Heart right ventricle (tissue), 16 donors: Measurements from ENCODE around the gene BBIP1. TPM values are rescaled to one million over a fixed set of nuclear protein-coding genes. Genes with fewer than 3 reads are reported as not detected.

Experiments used
- ATAC-seq, 8 donors: fragments of 200-7000 bp; cut with Tn5 transposase; one replicate each; pipeline ENCODE4 v1.9.1; 2020; ENCODE audit warnings: mild to moderate bottlenecking in 8 of 8, moderate library complexity in 8 of 8, moderate number of reproducible peaks in 1 of 8
- DNase-seq, 2 donors: peaks; one replicate each; pipeline ENCODE4 v3.0.0-alpha.2; 2020
- H3K27ac ChIP-seq, 10 donors: fragments of 200-600 bp; sonication (generic) in 2 of 10; one replicate each; pipeline versions ENCODE4 v1.5.0 to v1.8.0; 2020 to 2022; ENCODE audit warnings: mild to moderate bottlenecking in 3 of 10
- H3K27me3 ChIP-seq, 7 donors: fragments of 200-600 bp; one replicate each; pipeline ENCODE4 v1.8.0; 2021 to 2022; ENCODE audit warnings: mild to moderate bottlenecking in 2 of 7
- H3K36me3 ChIP-seq, 9 donors: fragments of 200-600 bp; sonication (generic) in 1 of 9; one replicate each; pipeline versions ENCODE4 v1.5.0 to v1.8.0; 2020 to 2022; ENCODE audit warnings: mild to moderate bottlenecking in 2 of 9
- H3K4me1 ChIP-seq, 9 donors: fragments of 200-600 bp; sonication (generic) in 1 of 9; one replicate each; pipeline versions ENCODE4 v1.5.0 to v1.8.0; 2020 to 2022; ENCODE audit warnings: mild to moderate bottlenecking in 4 of 9
- H3K4me3 ChIP-seq, 10 donors: fragments of 200-600 bp; sonication (generic) in 2 of 10; one replicate each; pipeline versions ENCODE4 v1.5.0 to v1.8.0; 2020 to 2022; ENCODE audit warnings: mild to moderate bottlenecking in 7 of 10, moderate library complexity in 2 of 10
- H3K9me3 ChIP-seq, 11 donors: fragments of 200-600 bp in 10 of 11; sonication (generic) in 2 of 11; one replicate each; pipeline versions ENCODE4 v1.5.0 to v1.8.0; 2013 to 2022; ENCODE audit warnings: mild to moderate bottlenecking in 2 of 11, control low read depth in 1 of 11, moderate library complexity in 1 of 11
- WGBS, 2 donors: extraction: QIAGEN DNeasy Blood & Tissue Kit; methylation state at CpG; one replicate each; pipeline ENCODE4 v1.1.7; 2013; ENCODE audit warnings: inconsistent platforms in 1 of 2; 5-methylcytosine and 5-hydroxymethylcytosine counted together
- intact Hi-C, 10 donors: fragments of 100-400 bp; cut with DNase I; formaldehyde crosslinking; loops; one replicate each; pipeline versions ENCODE4 v1.11.1 to v1.14.2; 2022
- long read RNA-seq, 3 donors: library from polyadenylated mRNA; unstranded; transcript quantifications; one replicate each; pipeline ENCODE4 v2.0.0, GENCODE V29; 2020 to 2021
- polyA plus RNA-seq, 2 donors: library from polyadenylated mRNA; stranded (reverse); fragments of 200-250 nt; gene quantifications; one replicate each; pipeline ENCODE4 v1.2.3, GENCODE V29; 2013
- total RNA-seq, 10 donors: library from RNA; stranded (reverse); fragmentation: NEBNext Ultra II Directional in 3 of 10; extraction: Animal tissue kit (Norgen Biotek cat#: 25700) in 3 of 10; gene quantifications; one replicate each; pipeline versions ENCODE4 v1.2.1 to v1.2.4, GENCODE V29; 2021 to 2023
- TF ChIP-seq, protein P1 (sequence below), 9 donors: fragments of 200-600 bp; sonication (generic) in 2 of 9; IDR thresholded peaks; one replicate each; pipeline versions ENCODE4 v1.5.0 to v1.8.0; 2021 to 2022; ENCODE audit warnings: antibody characterized with exemption in 9 of 9, mild to moderate bottlenecking in 5 of 9, moderate library complexity in 1 of 9
- donor health status: Arrhythmogenic right ventricular cardiomyopathy.
- donor health status: ischemic (EF 13 %, LVEDD 7.1; RV severe dilation, severe dysfunction).
- donor health status: healthy with polysubstance abuse.
- donor health status: DM: no; HTN: yes; CAD: no.
- donor health status: DM: no; HTN: no; CAD: no.
- donor health status: ischemic (EF 25% LVEDD 6.9; RV normal size, moderate dysfunction).
- donor health status: ischemic (EF 25% LVEDD 5.7; RV mildly dilated, moderate dysfunction).
- donor health status: healthy.
- donor health status: DM: yes; HTN: yes; CAD: no.
- donor health status: Ischemic cardiomyopathy.
- donor health status: ischemic (EF 35%, LVEDD 5.7; RV mildly dilated, moderate dysfunction).
- donor health status: nonischemic (EF 11% LVEDD 7.7; RV severe dilation, severe dysfunction).
- donor health status: DM: yes; HTN: yes; CAD: no.
- donor health status: PGD.
- donor health status: ischemic (EF 29% LVEDD 5.4; RV normal size, mild dysfunction).
- donor health status: nonischemic (EF 23%, LVEDD 6.1; RV moderate dilation, normal function).

The BBIP1 gene, protein sequence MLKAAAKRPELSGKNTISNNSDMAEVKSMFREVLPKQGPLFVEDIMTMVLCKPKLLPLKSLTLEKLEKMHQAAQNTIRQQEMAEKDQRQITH
- total RNA-seq (10 to 100 TPM; 16.6 to 30.7 (median 23.8) TPM), polyA plus RNA-seq (10 to 100 TPM; 24.0 to 32.0 TPM)
- long read RNA-seq, donor 1, transcript BBIP1-207 (4 exons, 2,119 nt): major isoform, 7 of 9 reads
- long read RNA-seq, donor 1, partial matches to known transcripts: 0 of 9 reads
- long read RNA-seq, donor 1, other reads (novel, unspliced or antisense): 0 of 9 reads
- long read RNA-seq, donor 2, full-length matches to known transcripts: 11 of 15 reads
- long read RNA-seq, donor 2, partial matches to known transcripts: 3 of 15 reads
- long read RNA-seq, donor 2, other reads (novel, unspliced or antisense): 1 of 15 reads
- long read RNA-seq, donor 3, transcript BBIP1-207 (4 exons, 2,119 nt): major isoform, 5 of 12 reads
- long read RNA-seq, donor 3, partial matches to known transcripts: 0 of 12 reads
- long read RNA-seq, donor 3, other reads (novel, unspliced or antisense): 5 of 12 reads

DNA sequence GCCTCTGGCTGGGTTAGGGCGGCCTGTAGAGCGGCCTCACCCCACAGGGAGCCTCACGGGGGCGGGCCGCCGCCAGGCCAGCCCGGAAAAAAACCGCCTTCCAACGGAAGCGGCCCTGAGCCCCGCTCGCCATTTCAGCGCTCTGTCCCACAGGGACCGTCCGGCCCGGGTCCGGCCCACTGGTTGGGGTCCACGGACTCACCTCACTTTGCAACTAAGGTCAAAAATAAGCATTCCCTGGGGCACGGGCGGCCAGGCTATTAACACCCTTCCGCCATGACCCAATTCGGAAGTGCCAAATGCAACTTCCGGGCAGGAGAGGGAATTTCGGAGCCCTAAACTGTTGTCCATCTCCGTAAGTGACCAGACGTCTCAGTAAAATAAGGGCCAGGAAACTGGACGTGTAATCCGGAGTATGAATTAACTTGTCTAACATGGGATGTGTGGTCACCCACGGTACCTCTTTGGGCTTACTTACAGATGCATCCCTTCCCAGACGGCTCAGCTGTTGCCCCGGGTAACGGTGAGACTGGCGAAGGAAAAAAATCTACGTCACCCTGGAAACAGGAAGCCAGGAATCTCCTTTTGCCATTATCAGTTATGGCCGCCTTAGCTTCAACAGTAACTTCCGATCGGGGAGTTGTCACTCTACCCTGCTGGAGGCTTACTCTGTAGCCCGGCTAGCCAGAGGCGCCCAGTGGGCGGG is at the start of gene BBIP1:
TSS of gene BBIP1 (minus strand) at position 538 of the 706 bp plus-strand sequence. CDS start 1,023 bp downstream, outside the sequence.
- DNase-seq (no peak), ATAC-seq (peak; percentile 95 to 98 (median 96))
- intact Hi-C loops: loop anchor here in 3 of 10 donors (2.0 to 10.0 kb wide), 3 partner anchors 48 to 914 kb away; partner anchors contain the start of genes ADD3 (in 1 of the 3), DUSP5 (in 1 of the 3) and PDCD4 (in 1 of the 3)
- Histone ChIP-seq H3K4me1 (peaks cover 7 to 54% (median 40%) of the 10 kb centered on the region in 9 donors), H3K9me3 (no peaks in the 10 kb centered on the region), H3K36me3 (peaks cover 0 to 12% (median 0%) of the 10 kb centered on the region in 9 donors), H3K27ac (peak within 1 kb of the TSS; percentile 93 to 99 (median 97)), H3K4me3 (peak within 1 kb of the TSS; percentile 59 to 79 (median 70)), H3K27me3 (no peaks in the 10 kb centered on the region)
- TF ChIP-seq, protein P1, sequence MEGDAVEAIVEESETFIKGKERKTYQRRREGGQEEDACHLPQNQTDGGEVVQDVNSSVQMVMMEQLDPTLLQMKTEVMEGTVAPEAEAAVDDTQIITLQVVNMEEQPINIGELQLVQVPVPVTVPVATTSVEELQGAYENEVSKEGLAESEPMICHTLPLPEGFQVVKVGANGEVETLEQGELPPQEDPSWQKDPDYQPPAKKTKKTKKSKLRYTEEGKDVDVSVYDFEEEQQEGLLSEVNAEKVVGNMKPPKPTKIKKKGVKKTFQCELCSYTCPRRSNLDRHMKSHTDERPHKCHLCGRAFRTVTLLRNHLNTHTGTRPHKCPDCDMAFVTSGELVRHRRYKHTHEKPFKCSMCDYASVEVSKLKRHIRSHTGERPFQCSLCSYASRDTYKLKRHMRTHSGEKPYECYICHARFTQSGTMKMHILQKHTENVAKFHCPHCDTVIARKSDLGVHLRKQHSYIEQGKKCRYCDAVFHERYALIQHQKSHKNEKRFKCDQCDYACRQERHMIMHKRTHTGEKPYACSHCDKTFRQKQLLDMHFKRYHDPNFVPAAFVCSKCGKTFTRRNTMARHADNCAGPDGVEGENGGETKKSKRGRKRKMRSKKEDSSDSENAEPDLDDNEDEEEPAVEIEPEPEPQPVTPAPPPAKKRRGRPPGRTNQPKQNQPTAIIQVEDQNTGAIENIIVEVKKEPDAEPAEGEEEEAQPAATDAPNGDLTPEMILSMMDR (IDR thresholded peaks at IDR 0.05): peak in 2 of 9 donors; percentile 1 to 27
- 0% methylated on average over 40 of the region's 40 CpGs for WGBS, 2 donors

DNA sequence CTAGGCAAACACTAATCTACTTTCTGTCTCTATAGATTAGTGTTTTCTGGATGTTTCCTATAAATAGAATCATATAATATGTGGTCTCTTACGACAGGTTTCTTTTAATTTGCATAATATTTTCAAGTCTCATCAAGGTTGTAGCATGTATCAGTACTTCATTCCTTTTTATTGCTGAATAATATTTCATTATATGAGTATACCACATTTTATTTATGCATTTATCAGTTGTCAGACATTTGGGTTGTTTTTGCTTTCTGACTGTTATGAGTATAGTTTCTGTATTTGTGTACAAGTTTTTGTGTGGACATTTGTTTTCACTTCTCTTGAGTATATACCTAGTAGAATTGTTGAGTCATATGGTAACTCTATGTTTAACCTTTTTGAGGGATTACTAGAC is 48.7 kb upstream of the BBIP1 start:
- TF ChIP-seq, protein P1 (IDR thresholded peaks at IDR 0.05): no peak
- DNase-seq (no peak), ATAC-seq (no peak)
- Histone ChIP-seq H3K27me3 (no peaks in the 10 kb centered on the region), H3K4me3 (no peak overlapping the region), H3K4me1 (peaks cover 0 to 46% (median 25%) of the 10 kb centered on the region in 9 donors), H3K27ac (no peak overlapping the region), H3K36me3 (peaks cover 0 to 15% (median 0%) of the 10 kb centered on the region in 9 donors), H3K9me3 (no peaks in the 10 kb centered on the region)
- WGBS, 2 donors: 0 to 1% methylated on average over 1 of the region's 1 CpG
- intact Hi-C loops: no loop called here

DNA sequence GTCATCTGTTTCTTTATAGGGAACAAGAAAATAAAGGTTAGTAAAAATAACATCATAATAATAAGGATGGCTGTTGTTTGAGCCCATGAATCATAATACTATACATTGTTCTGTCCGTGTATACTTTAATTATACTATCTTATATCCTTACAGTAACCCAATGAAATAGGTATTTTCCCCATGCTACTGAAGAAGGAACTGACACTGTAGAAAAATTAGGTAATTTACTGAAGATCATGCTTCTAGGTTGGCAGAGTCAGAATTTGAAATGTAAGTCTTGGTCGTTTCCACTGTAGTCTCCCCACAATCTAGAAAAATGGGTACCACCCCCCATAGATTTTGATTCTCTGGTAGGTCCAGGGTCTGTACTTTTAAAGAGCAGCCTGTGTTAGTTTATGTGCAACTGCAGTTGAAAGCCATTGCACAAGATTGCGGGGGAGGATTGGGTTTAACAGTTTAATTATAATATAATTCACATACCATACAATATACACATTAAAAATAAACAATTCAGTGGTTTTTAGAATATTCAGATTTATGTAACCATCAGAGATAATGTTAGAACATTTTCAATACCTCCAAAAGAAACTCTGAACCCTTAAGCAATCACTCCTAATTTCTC is 48.1 kb upstream of the BBIP1 start:
- H3K36me3 ChIP-seq: peaks cover 0 to 15% (median 0%) of the 10 kb centered on the region in 9 donors
- intact Hi-C loops: no loop called here
- TF ChIP-seq, protein P1 (IDR thresholded peaks at IDR 0.05): no peak
- H3K9me3 ChIP-seq: no peaks in the 10 kb centered on the region
- H3K27me3 ChIP-seq: no peaks in the 10 kb centered on the region
- ATAC-seq: no peak
- no peak overlapping the region for H3K27ac ChIP-seq
- WGBS, 2 donors: 81 to 88% methylated on average over 3 of the region's 3 CpGs
- no peak overlapping the region for H3K4me3 ChIP-seq
- DNase-seq: no peak
- peaks cover 0 to 52% (median 28%) of the 10 kb centered on the region in 9 donors for H3K4me1 ChIP-seq

- Histone ChIP-seq H3K9me3 (no peaks in the 10 kb centered on the region), H3K27me3 (no peaks in the 10 kb centered on the region), H3K36me3 (peaks cover 0 to 15% (median 0%) of the 10 kb centered on the region in 9 donors), H3K4me3 (no peak overlapping the region), H3K27ac (no peak overlapping the region), H3K4me1 (peaks cover 0 to 60% (median 35%) of the 10 kb centered on the region in 9 donors)
- DNase-seq (no peak), ATAC-seq (no peak)
- TF ChIP-seq, protein P1 (IDR thresholded peaks at IDR 0.05): no peak
- intact Hi-C loops: no loop called here
- 95 to 98% methylated on average over 1 of the region's 1 CpG for WGBS, 2 donors
Observed at GRCh38 chr10:110966146-110966545, 47.2 kb upstream of the BBIP1 start.
